ENCODE results near the gene ERMAP.

- no peak for TF ChIP-seq CTCF (IDR thresholded peaks at IDR 0.05 in 8 of 11, conservative IDR thresholded peaks at IDR 0.05 in 3 of 11)
- no peak for TF ChIP-seq POLR2AphosphoS5 (IDR thresholded peaks at IDR 0.05)
These were observed 10.8 kb upstream of the ERMAP start for GRCh38 chr1:42806171-42806570.
